HCT116 (cell line): ENCODE measurements around the gene GALNS. TPM values are rescaled to one million over a fixed set of nuclear protein-coding genes. Genes with fewer than 3 reads are reported as not detected.

ENCODE experiments used
- ATAC-seq: fragments of 200-7000 bp; cut with Tn5 transposase; 2 replicates; pipeline ENCODE4 v1.9.1; 2020; ENCODE audit warnings: mild to moderate bottlenecking, moderate library complexity
- BruUV-seq: library from RNA; stranded (reverse); fragments of 400-500 nt; replicated peaks from 2 replicates; lab custom pipeline; 2021; lab: Mats Ljungman, UMichigan
- CTCF ChIA-PET: fragments of 300-600 bp; sonication (Branson Sonifier 250); formaldehyde crosslinking; loops from one replicate; lab custom pipeline; 2021; ENCODE audit warnings: antibody characterized with exemption; lab: Charles Lee
- POLR2A ChIA-PET: fragments of 300-600, 350-600 bp; sonication (Branson Sonifier 250); formaldehyde crosslinking; loops from one replicate; lab custom pipeline; 2021; ENCODE audit warnings: antibody characterized with exemption; lab: Charles Lee
- RAD21 ChIA-PET, 2 experiments: fragments of 300-600 bp; sonication (Branson Sonifier 250); formaldehyde crosslinking; loops; one replicate each; lab custom pipeline; 2023; ENCODE audit warnings: low total read pairs in 2 of 2; ENCODE audit not compliant: uncharacterized antibody in 2 of 2, unreplicated experiment in 2 of 2, low non-redundant PET in 1 of 2; lab: Charles Lee
- DNase-seq: peaks from one replicate; pipeline ENCODE4 v3.0.0-alpha.2; 2010; ENCODE audit warnings: low read depth, low spot score
- H2AFZ ChIP-seq: fragments of 200-600 bp; shearing (Covaris generic), sonication (generic); 2 replicates; pipeline ENCODE4 v1.6.1; 2017; ENCODE audit warnings: low read depth, mixed run types, mixed read lengths, antibody characterized with exemption, low read length; ENCODE audit not compliant: poor library complexity, severe bottlenecking
- H3K27ac ChIP-seq: 2 replicates; pipeline ENCODE4 v1.5.1; 2012; ENCODE audit warnings: low read depth, low read length
- H3K27me3 ChIP-seq: fragments of 200-600 bp; sonication (generic); 2 replicates; pipeline ENCODE4 v1.6.1; 2016; ENCODE audit warnings: mixed run types, low read length, mixed read lengths; ENCODE audit not compliant: insufficient read depth
- H3K36me3 ChIP-seq, 2 experiments: fragments of 200-500 bp in 1 of 2; fragments of 200-600 bp in 1 of 2; sonication (Bioruptor generic) in 1 of 2; sonication (generic) in 1 of 2; 2 replicates each; pipeline versions ENCODE4 v1.5.1 to v1.6.1; 2014 to 2016; ENCODE audit warnings: low read length in 2 of 2, inconsistent platforms in 1 of 2, mixed read lengths in 1 of 2, mixed run types in 1 of 2; ENCODE audit not compliant: insufficient read depth in 2 of 2, control insufficient read depth in 1 of 2
- H3K4me1 ChIP-seq, 2 experiments: fragments of 200-600 bp in 1 of 2; sonication (generic) in 1 of 2; 2 replicates each; pipeline versions ENCODE4 v1.5.1 to v1.6.1; 2012 to 2017; ENCODE audit warnings: low read length in 2 of 2, inconsistent platforms in 1 of 2, mild to moderate bottlenecking in 1 of 2, mixed read lengths in 1 of 2, mixed run types in 1 of 2, moderate library complexity in 1 of 2; ENCODE audit not compliant: insufficient read depth in 2 of 2, control insufficient read depth in 1 of 2
- H3K4me2 ChIP-seq: fragments of 200-600 bp; sonication (generic); 2 replicates; pipeline ENCODE4 v1.6.1; 2017; ENCODE audit warnings: mixed run types, low read length, mixed read lengths
- H3K4me3 ChIP-seq, 2 experiments: fragments of 200-600 bp in 1 of 2; sonication (generic) in 1 of 2; replicated peaks in 1 of 2; 2 replicates each; pipeline ENCODE4 v1.5.1; 2011 to 2016; ENCODE audit warnings: low read length in 2 of 2, control low read depth in 1 of 2, low read depth in 1 of 2, mild to moderate bottlenecking in 1 of 2, mixed read lengths in 1 of 2, mixed run types in 1 of 2
- H3K79me2 ChIP-seq: fragments of 200-600 bp; sonication (generic); 2 replicates; pipeline ENCODE4 v1.6.1; 2017; ENCODE audit warnings: mild to moderate bottlenecking, mixed run types, low read length, moderate library complexity, mixed read lengths; ENCODE audit not compliant: insufficient read depth
- H3K9ac ChIP-seq: fragments of 200-600 bp; sonication (generic); 2 replicates; pipeline ENCODE4 v1.6.1; 2016; ENCODE audit warnings: low read length, mixed read lengths
- H3K9me2 ChIP-seq: fragments of 200-600 bp; sonication (generic), shearing (Covaris generic); 2 replicates; pipeline ENCODE4 v1.6.1; 2017; ENCODE audit warnings: mixed run types, mild to moderate bottlenecking, moderate library complexity; ENCODE audit not compliant: insufficient read depth
- H3K9me3 ChIP-seq, 2 experiments: fragments of 200-500 bp in 1 of 2; fragments of 200-600 bp in 1 of 2; sonication (Bioruptor generic) in 1 of 2; sonication (generic) in 1 of 2; 2 replicates each; pipeline ENCODE4 v1.6.1; 2014 to 2017; ENCODE audit warnings: low read length in 2 of 2, mixed read lengths in 2 of 2, inconsistent platforms in 1 of 2, low read depth in 1 of 2, mild to moderate bottlenecking in 1 of 2, mixed run types in 1 of 2, moderate library complexity in 1 of 2; ENCODE audit not compliant: control insufficient read depth in 1 of 2, insufficient read depth in 1 of 2
- H4K20me1 ChIP-seq: fragments of 200-600 bp; sonication (generic), shearing (Covaris generic); 2 replicates; pipeline ENCODE4 v1.6.1; 2017; ENCODE audit warnings: mixed run types, mild to moderate bottlenecking, moderate library complexity; ENCODE audit not compliant: insufficient read depth
- CTCF ChIP-seq, 3 experiments: fragments of 200-600 bp in 1 of 3; sonication (generic) in 1 of 3; IDR thresholded peaks in 2 of 3; conservative IDR thresholded peaks in 1 of 3; 2 replicates each; pipeline ENCODE4 v1.5.1; 2012 to 2017; ENCODE audit warnings: low read depth in 2 of 3, low read length in 2 of 3, antibody characterized with exemption in 1 of 3, borderline replicate concordance in 1 of 3, control low read depth in 1 of 3, mild to moderate bottlenecking in 1 of 3, mixed read lengths in 1 of 3, mixed run types in 1 of 3, moderate library complexity in 1 of 3; ENCODE audit not compliant: insufficient read depth in 1 of 3
- EZH2phosphoT487 ChIP-seq: fragments of 200-600 bp; IDR thresholded peaks from 2 replicates; pipeline ENCODE4 v1.6.1; 2018; ENCODE audit warnings: antibody characterized with exemption, borderline replicate concordance
- FOSL1 ChIP-seq: IDR thresholded peaks from 2 replicates; pipeline ENCODE4 v1.6.1; 2012; ENCODE audit warnings: low read depth
- POLR2AphosphoS5 ChIP-seq: IDR thresholded peaks from 2 replicates; pipeline ENCODE4 v1.6.1; 2011; ENCODE audit warnings: mild to moderate bottlenecking, low read depth, low read length, moderate library complexity
- RAD21 ChIP-seq: IDR thresholded peaks from 2 replicates; pipeline ENCODE4 v1.6.1; 2012; ENCODE audit warnings: low read depth, mild to moderate bottlenecking
- SIN3A ChIP-seq: IDR thresholded peaks from 2 replicates; pipeline ENCODE4 v1.6.1; 2012; ENCODE audit warnings: low read depth
- SRF ChIP-seq: IDR thresholded peaks from 2 replicates; pipeline ENCODE4 v1.6.1; 2012; ENCODE audit warnings: low read depth
- TCF7L2 ChIP-seq: IDR thresholded peaks from 2 replicates; pipeline ENCODE4 v1.7.0; 2011; ENCODE audit warnings: borderline replicate concordance, inconsistent platforms; ENCODE audit not compliant: insufficient read depth, insufficient read length; ENCODE audit errors: extremely low read depth
- YY1 ChIP-seq: IDR thresholded peaks from 2 replicates; pipeline ENCODE4 v1.6.1; 2011; ENCODE audit warnings: low read length, low read depth, moderate library complexity, mild to moderate bottlenecking; ENCODE audit not compliant: insufficient replicate concordance; ENCODE audit errors: extremely low read depth
- ZFX ChIP-seq: fragments of 450-650 bp; IDR thresholded peaks from 2 replicates; pipeline ENCODE4 v1.6.1; 2017
- intact Hi-C: fragments of 100-400 bp; cut with micrococcal nuclease; formaldehyde crosslinking; loops from 2 replicates; pipeline ENCODE4 v1.10.0; 2022
- total RNA-seq: library from RNA; stranded (reverse); gene quantifications from one replicate; pipeline ENCODE4 v1.2.1, GENCODE V29; 2021; ENCODE audit not compliant: unreplicated experiment
- TF ChIP-seq, protein P1 (sequence below): IDR thresholded peaks from 2 replicates; pipeline ENCODE4 v1.6.1; 2011; ENCODE audit warnings: mild to moderate bottlenecking, low read length, moderate library complexity; ENCODE audit not compliant: insufficient replicate concordance; ENCODE audit errors: extremely low read depth
- TF ChIP-seq, protein P2 (sequence below): IDR thresholded peaks from 2 replicates; pipeline ENCODE4 v1.6.1; 2012
- TF ChIP-seq, protein P3 (sequence below): IDR thresholded peaks from 2 replicates; pipeline ENCODE4 v1.6.1; 2012

Gene GALNS
- total RNA-seq, 1 experiment from 2014 or later = 44.6 TPM

DNA sequence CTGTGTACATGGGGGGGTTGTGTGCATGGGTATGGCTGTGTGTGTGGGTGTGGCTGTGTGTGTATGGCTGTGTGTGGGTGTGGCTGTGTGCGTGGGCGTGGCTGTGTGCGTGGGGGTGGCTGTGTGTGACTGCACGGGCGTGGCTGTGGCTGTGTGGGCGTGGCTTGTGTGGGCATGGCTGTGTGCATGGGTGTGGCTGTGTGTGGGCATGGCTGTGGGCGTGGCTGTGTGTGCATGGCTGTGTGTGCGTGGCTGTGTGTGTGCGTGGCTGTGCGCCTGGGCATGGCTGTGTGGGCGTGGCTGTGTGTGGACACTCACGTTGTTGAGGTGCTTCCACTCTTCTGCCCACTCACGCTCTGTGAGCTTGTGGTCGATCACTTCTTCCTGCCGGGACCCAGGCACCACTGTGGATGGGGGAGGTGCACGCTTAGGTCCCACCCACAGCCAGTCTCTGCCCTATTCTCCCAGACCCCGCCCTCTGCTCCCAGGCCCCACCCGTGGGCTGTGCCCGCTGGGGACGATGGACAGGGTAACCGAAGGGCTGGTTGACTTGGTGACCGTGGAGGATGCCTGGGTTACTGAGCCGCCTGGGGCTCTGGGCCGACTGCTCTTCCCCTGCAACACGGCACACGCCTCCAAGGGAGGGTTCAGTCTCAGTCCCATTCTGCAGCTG is 25.7 kb upstream of the GALNS start:
- no peak overlapping the region for H3K4me3 ChIP-seq
- intact Hi-C loops = no loop called here
- H3K4me2 ChIP-seq = peak overlapping the region; percentile 17; the same call in 1 of the 2 replicates
- peaks cover 7 to 11% of the 10 kb centered on the region in 2 experiments; a peak in 3 of 4 replicates for H3K4me1 ChIP-seq
- no peaks in the 10 kb centered on the region for H3K9me3 ChIP-seq
- ATAC-seq (peak; percentile 67), DNase-seq (peak; percentile 36)
- TF ChIP-seq FOSL1 (no peak), YY1 (no peak)
- 0 out of 4 replicates have a peak, but pooled peaks cover 0 to 6% of the 10 kb centered on the region in 2 experiments for H3K36me3 ChIP-seq
- peak overlapping the region; percentile 49 for H3K27ac ChIP-seq
- no peaks in the 10 kb centered on the region for H4K20me1 ChIP-seq
- H3K27me3 ChIP-seq = no peaks in the 10 kb centered on the region
- H3K9me2 ChIP-seq = no peaks in the 10 kb centered on the region
- H2AFZ ChIP-seq = no peak overlapping the region
- H3K79me2 ChIP-seq = no peaks in the 10 kb centered on the region
- no TSS peak for BruUV-seq
- RAD21 ChIA-PET = no interaction called here
- H3K9ac ChIP-seq = no peak overlapping the region
- POLR2A ChIA-PET = no interaction called here
- CTCF ChIA-PET = no interaction called here

DNA sequence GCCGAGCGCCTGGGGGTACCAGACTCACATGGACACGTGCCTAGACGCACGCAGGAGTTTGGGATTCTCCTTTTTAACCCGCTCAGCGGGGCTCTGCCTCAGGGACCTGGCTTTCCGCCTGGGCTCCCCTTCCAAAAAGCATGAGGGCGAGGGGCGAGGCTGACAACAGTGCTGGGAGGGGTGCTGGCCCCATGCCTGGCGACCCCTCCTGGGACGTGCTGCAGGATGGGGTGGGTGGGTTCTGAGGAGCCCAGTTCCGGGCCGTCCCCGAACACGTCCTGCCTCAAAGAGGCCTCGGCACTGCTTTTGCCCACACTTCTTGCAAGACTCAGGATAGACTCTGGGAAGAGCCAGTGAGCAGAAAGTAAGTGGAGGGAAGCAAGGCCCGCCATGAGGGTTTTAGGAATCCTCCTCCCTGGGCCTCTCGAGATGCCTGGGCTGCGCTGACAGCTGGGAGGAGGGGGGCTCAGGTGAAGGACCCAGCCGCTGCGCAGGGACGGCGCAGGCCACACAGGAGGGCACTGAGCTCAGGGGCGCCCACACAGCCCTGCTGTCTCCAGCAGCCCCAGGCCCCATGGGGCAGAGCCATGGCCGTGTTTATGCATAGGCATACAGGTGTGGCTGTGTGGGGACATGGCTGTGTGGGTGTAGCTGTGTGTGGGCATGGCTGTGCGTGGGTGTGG is 25.1 kb upstream of the GALNS start:
- Histone ChIP-seq H3K27ac (peak overlapping the region; percentile 49; the same call in 1 of the 2 replicates), H3K27me3 (no peaks in the 10 kb centered on the region), H3K36me3 (0 out of 4 replicates have a peak, but pooled peaks cover 0 to 6% of the 10 kb centered on the region in 2 experiments), H3K9me3 (no peaks in the 10 kb centered on the region), H4K20me1 (no peaks in the 10 kb centered on the region), H3K4me1 (peaks cover 7 to 11% of the 10 kb centered on the region in 2 experiments; a peak in 3 of 4 replicates), H3K79me2 (no peaks in the 10 kb centered on the region), H3K4me3 (no peak overlapping the region), H3K9ac (no peak overlapping the region), H3K4me2 (no peak overlapping the region), H2AFZ (no peak overlapping the region), H3K9me2 (no peaks in the 10 kb centered on the region)
- ChIA-PET CTCF (no interaction called here), RAD21 (no interaction called here), POLR2A (no interaction called here)
- BruUV-seq = no TSS peak
- DNase-seq (no peak), ATAC-seq (0 out of 2 replicates have a peak, but pooled peaks have one; percentile 2)
- intact Hi-C loops = no loop called here
- no peak for TF ChIP-seq EZH2phosphoT487
- no peak for TF ChIP-seq SRF
- no peak for TF ChIP-seq FOSL1
- TF ChIP-seq, protein P1, sequence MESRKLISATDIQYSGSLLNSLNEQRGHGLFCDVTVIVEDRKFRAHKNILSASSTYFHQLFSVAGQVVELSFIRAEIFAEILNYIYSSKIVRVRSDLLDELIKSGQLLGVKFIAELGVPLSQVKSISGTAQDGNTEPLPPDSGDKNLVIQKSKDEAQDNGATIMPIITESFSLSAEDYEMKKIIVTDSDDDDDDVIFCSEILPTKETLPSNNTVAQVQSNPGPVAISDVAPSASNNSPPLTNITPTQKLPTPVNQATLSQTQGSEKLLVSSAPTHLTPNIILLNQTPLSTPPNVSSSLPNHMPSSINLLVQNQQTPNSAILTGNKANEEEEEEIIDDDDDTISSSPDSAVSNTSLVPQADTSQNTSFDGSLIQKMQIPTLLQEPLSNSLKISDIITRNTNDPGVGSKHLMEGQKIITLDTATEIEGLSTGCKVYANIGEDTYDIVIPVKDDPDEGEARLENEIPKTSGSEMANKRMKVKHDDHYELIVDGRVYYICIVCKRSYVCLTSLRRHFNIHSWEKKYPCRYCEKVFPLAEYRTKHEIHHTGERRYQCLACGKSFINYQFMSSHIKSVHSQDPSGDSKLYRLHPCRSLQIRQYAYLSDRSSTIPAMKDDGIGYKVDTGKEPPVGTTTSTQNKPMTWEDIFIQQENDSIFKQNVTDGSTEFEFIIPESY = no peak
- TF ChIP-seq, protein P2, sequence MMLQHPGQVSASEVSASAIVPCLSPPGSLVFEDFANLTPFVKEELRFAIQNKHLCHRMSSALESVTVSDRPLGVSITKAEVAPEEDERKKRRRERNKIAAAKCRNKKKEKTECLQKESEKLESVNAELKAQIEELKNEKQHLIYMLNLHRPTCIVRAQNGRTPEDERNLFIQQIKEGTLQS = no peak
- TF ChIP-seq TCF7L2 = no peak
- TF ChIP-seq SIN3A = no peak
- TF ChIP-seq, protein P3, sequence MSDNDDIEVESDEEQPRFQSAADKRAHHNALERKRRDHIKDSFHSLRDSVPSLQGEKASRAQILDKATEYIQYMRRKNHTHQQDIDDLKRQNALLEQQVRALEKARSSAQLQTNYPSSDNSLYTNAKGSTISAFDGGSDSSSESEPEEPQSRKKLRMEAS = no peak
- TF ChIP-seq RAD21 = no peak
- TF ChIP-seq POLR2AphosphoS5 = no peak
- TF ChIP-seq CTCF (IDR thresholded peaks at IDR 0.05 in 2 of 3, conservative IDR thresholded peaks at IDR 0.05 in 1 of 3; ENCODE audit: borderline replicate concordance in 1 of 3, insufficient read depth in 1 of 3, low read depth in 2 of 3, low read length in 2 of 3) = no peak
- TF ChIP-seq ZFX = no peak
